ENCODE data around the gene STAP2. TPM values are rescaled to one million over a fixed set of nuclear protein-coding genes. Genes with fewer than 3 reads are reported as not detected.
A peak's percentile ranks its signal among the peaks of the same experiment; 100 is the strongest.

STAP2 gene
- total and polyA plus RNA-seq, 2 donors (not counting 3 experiments of a cell fraction or from before 2014, with no cell fraction given) = 12.2 to 21.7 TPM

GRCh38 chr19:4342314-4342614, 3.6 kb upstream of the STAP2 start:
- H3K27me3 ChIP-seq (ENCODE audit: control insufficient read depth in 2 of 2, insufficient read depth in 2 of 2, low read length in 2 of 2) = no peaks in the 10 kb centered on the region
- H3K27ac ChIP-seq (ENCODE audit: insufficient read depth, low read depth, low read length) = peak overlapping the region; percentile 61
- no peaks in the 10 kb centered on the region for H4K20me1 ChIP-seq (replicated peaks; ENCODE audit: control insufficient read depth, extremely low read depth, insufficient read depth, low read length)
- FAIRE-seq (no peak), DNase-seq (ENCODE audit: low read depth, low spot score) (no peak)
- CTCF ChIA-PET = interaction anchor here (0.7 to 3.1 kb wide), 9 partner anchors 10 to 79 kb away, joined by 3 to 54 read pairs (median 7); partner anchors contain the start of gene SH3GL1
- H3K4me2 ChIP-seq (ENCODE audit: insufficient read depth, low read length) = peak overlapping the region; percentile 75
- no peaks in the 10 kb centered on the region for H3K9me1 ChIP-seq (replicated peaks; ENCODE audit: control insufficient read depth, extremely low read depth, insufficient read depth, low read length)
- TSS peak; percentile 96 for BruUV-seq (replicated peaks)
- peak overlapping the region; percentile 70 for H2AFZ ChIP-seq (ENCODE audit: low read depth, low read length)
- H3K4me1 ChIP-seq (ENCODE audit: control insufficient read depth, extremely low read depth, insufficient read depth, low read length) = peaks cover 16% of the 10 kb centered on the region
- peak overlapping the region; percentile 31 to 62 (median 37) for H3K4me3 ChIP-seq (replicated peaks in 1 of 3; ENCODE audit: insufficient read depth in 1 of 3, low read depth in 1 of 3, low read length in 3 of 3)
- intact Hi-C loops (cut with micrococcal nuclease) (no loop called here), dilution Hi-C loops (cut with MboI; ENCODE audit: extremely low pct_ligation_motif_present, low sequenced_read_pairs) (no loop called here)
- H3K79me2 ChIP-seq (ENCODE audit: control insufficient read depth, insufficient read depth, low read length) = no peaks in the 10 kb centered on the region
- H3K36me3 ChIP-seq (ENCODE audit: control insufficient read depth in 2 of 2, extremely low read depth in 1 of 2, insufficient read depth in 2 of 2, low read length in 2 of 2) = peaks cover 2% of the 10 kb centered on the region in 2 experiments
- no peak for TF ChIP-seq POLR2A (IDR thresholded peaks at IDR 0.05; ENCODE audit: low read depth, low read length)
- TF ChIP-seq JUN (IDR thresholded peaks at IDR 0.05; ENCODE audit: borderline replicate concordance, insufficient read depth, insufficient read length, low read depth) = no peak
- no peak for TF ChIP-seq GATA2 (IDR thresholded peaks at IDR 0.05; ENCODE audit: insufficient read depth, insufficient read length, low read depth, low read length)
- no peak for TF ChIP-seq CTCF (IDR thresholded peaks at IDR 0.05; ENCODE audit: extremely low read depth in 1 of 2, insufficient read depth in 1 of 2, low read depth in 1 of 2, low read length in 2 of 2)
- TF ChIP-seq FOS (IDR thresholded peaks at IDR 0.05; ENCODE audit: borderline replicate concordance, insufficient read depth, low read length) = no peak
- no peak for TF ChIP-seq POLR2AphosphoS5 (IDR thresholded peaks at IDR 0.05; ENCODE audit: insufficient read depth, low read depth, low read length)
- TF ChIP-seq EZH2 (IDR thresholded peaks at IDR 0.05; ENCODE audit: borderline replicate concordance, low read depth, low read length, severe bottlenecking) = no peak
- TF ChIP-seq, protein P1, sequence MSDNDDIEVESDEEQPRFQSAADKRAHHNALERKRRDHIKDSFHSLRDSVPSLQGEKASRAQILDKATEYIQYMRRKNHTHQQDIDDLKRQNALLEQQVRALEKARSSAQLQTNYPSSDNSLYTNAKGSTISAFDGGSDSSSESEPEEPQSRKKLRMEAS (IDR thresholded peaks at IDR 0.05; ENCODE audit: insufficient read depth, insufficient read length) = no peak
- H3K9ac ChIP-seq (replicated peaks; ENCODE audit: extremely low read depth, insufficient read depth, low read length) = peak overlapping the region; percentile 68
- H3K9me3 ChIP-seq (replicated peaks; ENCODE audit: control insufficient read depth, insufficient read depth, low read length) = no peaks in the 10 kb centered on the region
- POLR2A ChIA-PET = interaction anchor here (0.8 to 2.3 kb wide), 8 partner anchors 9 to 95 kb away, joined by 3 to 7 read pairs (median 4); partner anchors contain the start of gene YJU2
